A673 (cell line): ENCODE measurements around the gene RFX2.

ENCODE experiments used
- EZH2 ChIP-seq: fragments of 200-600 bp; sonication (generic); IDR thresholded peaks from 2 replicates; pipeline ENCODE4 v1.6.1; 2017; ENCODE audit warnings: borderline replicate concordance, low read depth, mild to moderate bottlenecking, mixed read lengths, antibody characterized with exemption, low read length; ENCODE audit not compliant: poor library complexity, severe bottlenecking
- TF ChIP-seq, protein P1 (sequence below): fragments of 300-800, 200-600 bp; sonication (generic); conservative IDR thresholded peaks from 2 replicates; pipeline ENCODE4 v1.5.1; 2017; ENCODE audit warnings: low read depth, mild to moderate bottlenecking, antibody characterized with exemption, low read length, moderate library complexity, mixed read lengths

DNA sequence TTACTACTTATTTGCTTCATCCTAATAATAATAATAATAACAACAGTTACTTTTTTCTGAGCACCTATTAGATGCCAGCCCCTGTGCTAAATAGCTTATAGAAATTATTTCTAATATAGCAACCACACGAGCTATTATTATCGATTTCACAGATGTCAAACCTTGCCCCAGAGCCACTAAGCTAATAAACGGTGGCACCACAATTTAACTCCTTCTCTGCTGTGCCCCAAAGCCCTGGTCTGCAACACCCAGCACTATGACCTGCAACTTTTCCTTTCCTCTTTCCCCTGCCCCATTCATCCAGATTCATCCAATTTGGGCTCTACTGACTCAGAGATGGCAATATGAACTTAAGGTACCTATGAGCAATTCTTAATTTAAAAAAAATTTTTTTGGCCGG is 6.4 kb downstream of the RFX2 start:
- TF ChIP-seq, protein P1, sequence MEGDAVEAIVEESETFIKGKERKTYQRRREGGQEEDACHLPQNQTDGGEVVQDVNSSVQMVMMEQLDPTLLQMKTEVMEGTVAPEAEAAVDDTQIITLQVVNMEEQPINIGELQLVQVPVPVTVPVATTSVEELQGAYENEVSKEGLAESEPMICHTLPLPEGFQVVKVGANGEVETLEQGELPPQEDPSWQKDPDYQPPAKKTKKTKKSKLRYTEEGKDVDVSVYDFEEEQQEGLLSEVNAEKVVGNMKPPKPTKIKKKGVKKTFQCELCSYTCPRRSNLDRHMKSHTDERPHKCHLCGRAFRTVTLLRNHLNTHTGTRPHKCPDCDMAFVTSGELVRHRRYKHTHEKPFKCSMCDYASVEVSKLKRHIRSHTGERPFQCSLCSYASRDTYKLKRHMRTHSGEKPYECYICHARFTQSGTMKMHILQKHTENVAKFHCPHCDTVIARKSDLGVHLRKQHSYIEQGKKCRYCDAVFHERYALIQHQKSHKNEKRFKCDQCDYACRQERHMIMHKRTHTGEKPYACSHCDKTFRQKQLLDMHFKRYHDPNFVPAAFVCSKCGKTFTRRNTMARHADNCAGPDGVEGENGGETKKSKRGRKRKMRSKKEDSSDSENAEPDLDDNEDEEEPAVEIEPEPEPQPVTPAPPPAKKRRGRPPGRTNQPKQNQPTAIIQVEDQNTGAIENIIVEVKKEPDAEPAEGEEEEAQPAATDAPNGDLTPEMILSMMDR = no peak
- TF ChIP-seq EZH2 = no peak
